Astrocyte (in vitro differentiated cells and primary cell): ENCODE results near the gene SMIM44.

ENCODE experiments used
- CTCF ChIP-seq: IDR thresholded peaks from 2 replicates; pipeline ENCODE4 v1.5.1; 2011; ENCODE audit warnings: low read depth, mild to moderate bottlenecking, inconsistent platforms, low read length, moderate library complexity; ENCODE audit not compliant: insufficient read depth
- EZH2 ChIP-seq: IDR thresholded peaks from 2 replicates; pipeline ENCODE4 v1.6.1; 2012; ENCODE audit warnings: mild to moderate bottlenecking, low read length, inconsistent platforms; ENCODE audit not compliant: insufficient read depth

DNA sequence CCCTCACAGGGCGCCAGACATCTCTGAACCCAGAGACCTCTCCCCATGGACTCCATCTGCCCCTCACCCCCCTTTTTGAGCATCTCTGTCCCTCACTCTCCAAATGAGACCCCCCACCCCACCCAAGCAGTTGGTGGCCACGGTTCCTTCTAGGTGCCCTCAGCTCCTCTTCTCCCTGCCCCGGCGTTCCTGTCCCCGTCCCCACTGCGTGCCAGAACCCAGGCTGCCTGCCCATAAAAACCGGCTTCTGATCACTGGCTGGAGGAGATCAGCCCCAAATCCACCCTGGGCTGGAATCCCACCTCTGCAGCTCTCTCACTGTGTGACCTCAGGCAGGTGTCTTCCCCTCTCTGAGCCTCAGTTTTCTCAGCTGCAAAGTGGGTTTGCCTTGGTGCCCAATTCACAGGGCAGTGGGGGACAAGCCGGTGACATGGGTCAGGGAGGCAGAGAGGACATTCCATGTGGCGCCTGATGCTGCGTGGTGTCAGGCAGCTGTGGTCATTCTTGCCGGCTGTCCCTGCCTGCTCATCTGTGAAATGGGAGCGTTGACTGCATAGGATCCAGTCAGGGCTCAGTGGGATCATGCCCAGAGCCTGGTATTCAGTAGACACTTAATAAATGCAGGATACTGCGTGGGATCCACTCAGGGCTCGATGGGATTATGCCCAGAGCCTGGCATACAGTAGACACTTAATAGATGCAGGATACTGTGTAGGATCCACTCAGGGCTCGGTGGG is 28.4 kb downstream of the SMIM44 start:
- TF ChIP-seq CTCF (no peak), EZH2 (no peak)
